ENCODE data around the gene TBC1D8.
A peak's percentile ranks its signal among the peaks of the same experiment; 100 is the strongest.

DNA sequence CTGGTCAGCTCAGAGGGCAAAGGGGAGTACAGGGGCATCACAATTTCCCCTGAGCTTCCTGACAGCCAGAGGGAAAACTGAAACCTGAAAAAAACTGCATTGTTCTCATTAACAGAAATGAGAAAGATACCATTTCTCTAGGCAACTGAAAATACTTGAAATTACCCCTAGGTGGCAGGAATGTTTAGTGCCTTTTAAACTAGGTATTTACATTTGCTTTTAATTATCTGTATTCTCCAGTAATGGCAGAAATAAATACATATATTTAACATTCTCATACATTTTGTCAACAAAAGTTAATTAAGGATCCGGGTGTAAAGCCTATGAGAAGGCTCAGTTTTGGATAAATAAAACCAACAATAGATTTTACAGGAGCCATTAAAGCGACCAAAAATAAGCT, 114.6 kb downstream of the TBC1D8 start:
- TF ChIP-seq, protein P1, sequence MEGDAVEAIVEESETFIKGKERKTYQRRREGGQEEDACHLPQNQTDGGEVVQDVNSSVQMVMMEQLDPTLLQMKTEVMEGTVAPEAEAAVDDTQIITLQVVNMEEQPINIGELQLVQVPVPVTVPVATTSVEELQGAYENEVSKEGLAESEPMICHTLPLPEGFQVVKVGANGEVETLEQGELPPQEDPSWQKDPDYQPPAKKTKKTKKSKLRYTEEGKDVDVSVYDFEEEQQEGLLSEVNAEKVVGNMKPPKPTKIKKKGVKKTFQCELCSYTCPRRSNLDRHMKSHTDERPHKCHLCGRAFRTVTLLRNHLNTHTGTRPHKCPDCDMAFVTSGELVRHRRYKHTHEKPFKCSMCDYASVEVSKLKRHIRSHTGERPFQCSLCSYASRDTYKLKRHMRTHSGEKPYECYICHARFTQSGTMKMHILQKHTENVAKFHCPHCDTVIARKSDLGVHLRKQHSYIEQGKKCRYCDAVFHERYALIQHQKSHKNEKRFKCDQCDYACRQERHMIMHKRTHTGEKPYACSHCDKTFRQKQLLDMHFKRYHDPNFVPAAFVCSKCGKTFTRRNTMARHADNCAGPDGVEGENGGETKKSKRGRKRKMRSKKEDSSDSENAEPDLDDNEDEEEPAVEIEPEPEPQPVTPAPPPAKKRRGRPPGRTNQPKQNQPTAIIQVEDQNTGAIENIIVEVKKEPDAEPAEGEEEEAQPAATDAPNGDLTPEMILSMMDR (IDR thresholded peaks at IDR 0.05; ENCODE audit: low read depth, low read length, missing input control), result peak; percentile 59
- TF ChIP-seq, protein P2, sequence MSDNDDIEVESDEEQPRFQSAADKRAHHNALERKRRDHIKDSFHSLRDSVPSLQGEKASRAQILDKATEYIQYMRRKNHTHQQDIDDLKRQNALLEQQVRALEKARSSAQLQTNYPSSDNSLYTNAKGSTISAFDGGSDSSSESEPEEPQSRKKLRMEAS (IDR thresholded peaks at IDR 0.05), result no peak
- TF ChIP-seq EGR1 (IDR thresholded peaks at IDR 0.05; ENCODE audit: low read depth in 2 of 2) (no peak), TAF1 (conservative IDR thresholded peaks at IDR 0.05) (no peak)
